ENCODE measurements around the gene TMEM255B. TPM values are rescaled to one million over a fixed set of nuclear protein-coding genes. Genes with fewer than 3 reads are reported as not detected.

The TMEM255B gene
- total RNA-seq, 1 experiment from 2014 or later, result 7.7 TPM

- Histone ChIP-seq H3K4me1 (ENCODE audit: control insufficient read depth in 1 of 2, insufficient read depth in 2 of 2, low read length in 2 of 2) (no peaks in the 10 kb centered on the region), H3K4me3 (replicated peaks in 1 of 2; ENCODE audit: low read depth in 1 of 2, low read length in 2 of 2) (no peak overlapping the region), H3K9ac (ENCODE audit: low read length) (no peak overlapping the region), H3K36me3 (ENCODE audit: control insufficient read depth in 1 of 2, insufficient read depth in 2 of 2, low read length in 2 of 2) (no peaks in the 10 kb centered on the region), H3K4me2 (ENCODE audit: low read length) (no peak overlapping the region), H3K9me3 (ENCODE audit: control insufficient read depth in 1 of 2, insufficient read depth in 1 of 2, low read depth in 1 of 2, low read length in 2 of 2) (peaks cover 16 to 17% of the 10 kb centered on the region in 2 experiments; a peak in 2 of 4 replicates), H3K9me2 (ENCODE audit: insufficient read depth) (no peaks in the 10 kb centered on the region), H3K27ac (ENCODE audit: low read depth, low read length) (no peak overlapping the region), H3K79me2 (ENCODE audit: insufficient read depth, low read length) (no peaks in the 10 kb centered on the region), H3K27me3 (ENCODE audit: insufficient read depth, low read length) (no peaks in the 10 kb centered on the region), H4K20me1 (ENCODE audit: insufficient read depth) (no peaks in the 10 kb centered on the region), H2AFZ (ENCODE audit: low read depth, low read length, poor library complexity, severe bottlenecking) (no peak overlapping the region)
- intact Hi-C loops (cut with micrococcal nuclease), result no loop called here
- ChIA-PET POLR2A (no interaction called here), CTCF (no interaction called here), RAD21 (ENCODE audit: low non-redundant PET in 1 of 2, low total read pairs in 2 of 2, uncharacterized antibody in 2 of 2, unreplicated experiment in 2 of 2) (no interaction called here)
- TF ChIP-seq FOSL1 (IDR thresholded peaks at IDR 0.05; ENCODE audit: low read depth), result no peak
- no peak for TF ChIP-seq TCF7L2 (IDR thresholded peaks at IDR 0.05; ENCODE audit: borderline replicate concordance, extremely low read depth, insufficient read depth, insufficient read length)
- TF ChIP-seq CEBPB (IDR thresholded peaks at IDR 0.05; ENCODE audit: low read depth), result no peak
- TF ChIP-seq CTCF (IDR thresholded peaks at IDR 0.05 in 2 of 3, conservative IDR thresholded peaks at IDR 0.05 in 1 of 3; ENCODE audit: borderline replicate concordance in 1 of 3, insufficient read depth in 1 of 3, low read depth in 2 of 3, low read length in 2 of 3), result no peak
- TF ChIP-seq REST (IDR thresholded peaks at IDR 0.05; ENCODE audit: low read depth), result no peak
- no peak for TF ChIP-seq ZNF274 (IDR thresholded peaks at IDR 0.05; ENCODE audit: low read depth, low read length)
- TF ChIP-seq EZH2phosphoT487 (IDR thresholded peaks at IDR 0.05; ENCODE audit: borderline replicate concordance), result no peak
- no peak for TF ChIP-seq ELF1 (IDR thresholded peaks at IDR 0.05; ENCODE audit: borderline replicate concordance, low read depth)
- no peak for TF ChIP-seq EZH2 (IDR thresholded peaks at IDR 0.05)
- no peak for TF ChIP-seq SIN3A (IDR thresholded peaks at IDR 0.05; ENCODE audit: low read depth)
- TF ChIP-seq MAX (IDR thresholded peaks at IDR 0.05), result no peak
- no peak for ATAC-seq
- BruUV-seq (replicated peaks), result no TSS peak
- DNase-seq (ENCODE audit: low read depth, low spot score), result no peak
These were observed 49.2 kb downstream of the TMEM255B start for GRCh38 chr13:113808058-113808834.
